ENCODE measurements around the gene MMP17.

Gene MMP17

DNA sequence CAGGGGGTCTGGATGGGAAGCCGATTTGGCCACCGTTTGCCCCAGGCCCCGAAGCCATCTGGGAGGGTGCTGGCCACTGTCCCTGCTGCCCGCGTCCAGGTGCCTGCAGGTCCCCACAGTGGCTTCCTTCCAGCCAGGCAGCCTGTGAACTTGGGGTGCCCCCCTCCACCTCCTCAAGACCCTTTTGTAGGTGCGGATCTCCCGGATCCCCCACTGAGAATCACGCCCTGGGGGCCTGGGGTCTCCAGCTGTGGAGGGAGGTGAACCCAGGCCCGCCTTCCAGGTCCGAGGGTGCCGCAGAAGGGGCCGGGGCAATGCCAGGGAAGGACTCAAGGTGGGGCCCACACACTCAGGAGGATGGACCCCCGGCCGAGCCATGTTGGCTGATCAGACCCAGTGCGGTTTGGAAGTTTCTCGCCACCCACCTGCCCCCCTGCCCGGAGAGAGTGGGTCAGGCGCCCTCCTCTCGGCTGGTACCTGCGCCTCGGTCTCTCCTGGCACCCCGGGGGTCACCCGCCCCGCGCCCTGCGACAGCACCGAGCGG lies 1.7 kb downstream of the MMP17 start:
- DNase-seq: no peak

DNA sequence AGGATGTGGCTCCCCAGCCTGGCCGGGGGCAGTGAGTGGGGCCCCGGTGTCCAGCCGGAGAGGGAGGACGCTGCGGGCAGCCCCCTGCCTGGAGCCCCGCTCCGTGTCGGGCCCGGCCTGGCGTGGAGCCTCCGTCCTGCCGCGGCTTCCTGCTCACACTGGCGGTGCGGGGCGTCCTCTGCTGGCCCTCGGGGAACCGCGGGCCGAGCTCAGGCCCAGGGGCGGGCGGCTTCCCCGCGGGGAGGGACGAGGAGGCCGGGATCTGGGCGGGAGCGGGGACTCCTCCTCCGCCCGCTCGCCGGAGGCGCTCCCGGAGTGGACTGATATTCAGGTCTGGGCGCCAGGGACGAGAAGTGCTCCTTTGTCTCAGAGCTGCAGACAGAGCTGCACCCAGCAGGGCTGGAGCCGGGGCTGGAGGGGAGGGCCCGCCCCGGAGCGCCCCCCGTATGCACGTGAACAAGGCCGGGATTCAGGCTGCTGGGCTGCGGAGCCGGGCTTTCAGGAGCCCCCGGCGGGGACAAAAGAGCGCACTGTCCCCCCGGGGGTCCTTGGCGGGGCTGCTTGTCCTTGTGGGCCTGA lies 2.2 kb downstream of the MMP17 start:
- DNase-seq: peak in 53 of 56 donors; percentile 29 to 92 (median 70)

DNA sequence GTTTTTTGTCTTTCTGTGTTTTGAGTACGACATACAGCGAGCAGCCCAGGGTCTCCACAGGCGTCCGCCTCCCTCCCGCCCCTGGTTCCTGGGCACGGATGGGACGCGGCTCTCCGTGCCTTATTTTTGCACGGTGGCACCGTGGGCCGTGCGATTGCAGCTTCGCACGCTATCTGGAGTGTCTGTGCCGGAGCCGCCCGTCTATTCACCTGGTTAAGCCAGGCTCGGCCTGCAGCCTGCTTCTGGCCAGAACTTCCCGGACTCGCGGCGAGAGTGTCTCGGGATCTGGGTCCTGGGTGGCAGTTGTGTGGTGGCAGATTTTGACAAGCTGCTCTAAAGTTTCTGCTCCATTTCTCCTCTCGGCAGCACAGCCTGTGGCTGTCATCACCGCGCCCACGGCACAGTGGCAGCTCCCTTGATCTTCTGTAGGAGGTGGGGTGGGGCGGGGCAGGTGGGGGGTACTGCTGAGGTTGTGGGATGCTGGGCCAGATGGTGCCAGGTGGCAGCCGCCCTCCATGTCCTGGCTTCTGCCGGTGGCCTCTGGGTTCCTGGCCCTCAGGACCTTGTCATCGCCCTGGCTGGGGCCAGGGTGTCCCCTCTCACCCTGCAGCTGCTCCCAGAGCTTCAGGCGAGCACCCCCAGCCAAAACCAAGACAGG lies 2.9 kb downstream of the MMP17 start:
- peak in 9 of 56 donors; percentile 31 to 61 (median 54) for DNase-seq

DNA sequence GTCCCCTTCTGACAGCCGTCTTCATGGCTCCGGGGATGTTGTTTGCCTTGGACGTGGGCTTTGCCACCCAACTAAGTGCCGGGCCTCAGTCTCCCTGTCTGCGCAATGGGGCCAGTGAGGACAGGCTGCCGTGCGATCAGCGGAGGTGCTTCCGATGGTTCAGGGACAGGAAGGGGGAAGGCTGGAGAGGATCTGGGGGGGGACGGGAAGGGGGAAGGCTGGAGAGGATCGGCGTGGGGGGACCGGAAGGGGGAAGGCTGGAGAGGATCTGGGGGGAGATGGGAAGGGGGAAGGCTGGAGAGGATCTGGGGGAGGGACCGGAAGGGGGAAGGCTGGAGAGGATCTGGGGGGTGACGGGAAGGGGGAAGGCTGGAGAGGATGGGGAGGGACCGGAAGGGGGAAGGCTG lies 3.4 kb downstream of the MMP17 start:
- peak in 24 of 56 donors; percentile 15 to 71 (median 48) for DNase-seq

DNA sequence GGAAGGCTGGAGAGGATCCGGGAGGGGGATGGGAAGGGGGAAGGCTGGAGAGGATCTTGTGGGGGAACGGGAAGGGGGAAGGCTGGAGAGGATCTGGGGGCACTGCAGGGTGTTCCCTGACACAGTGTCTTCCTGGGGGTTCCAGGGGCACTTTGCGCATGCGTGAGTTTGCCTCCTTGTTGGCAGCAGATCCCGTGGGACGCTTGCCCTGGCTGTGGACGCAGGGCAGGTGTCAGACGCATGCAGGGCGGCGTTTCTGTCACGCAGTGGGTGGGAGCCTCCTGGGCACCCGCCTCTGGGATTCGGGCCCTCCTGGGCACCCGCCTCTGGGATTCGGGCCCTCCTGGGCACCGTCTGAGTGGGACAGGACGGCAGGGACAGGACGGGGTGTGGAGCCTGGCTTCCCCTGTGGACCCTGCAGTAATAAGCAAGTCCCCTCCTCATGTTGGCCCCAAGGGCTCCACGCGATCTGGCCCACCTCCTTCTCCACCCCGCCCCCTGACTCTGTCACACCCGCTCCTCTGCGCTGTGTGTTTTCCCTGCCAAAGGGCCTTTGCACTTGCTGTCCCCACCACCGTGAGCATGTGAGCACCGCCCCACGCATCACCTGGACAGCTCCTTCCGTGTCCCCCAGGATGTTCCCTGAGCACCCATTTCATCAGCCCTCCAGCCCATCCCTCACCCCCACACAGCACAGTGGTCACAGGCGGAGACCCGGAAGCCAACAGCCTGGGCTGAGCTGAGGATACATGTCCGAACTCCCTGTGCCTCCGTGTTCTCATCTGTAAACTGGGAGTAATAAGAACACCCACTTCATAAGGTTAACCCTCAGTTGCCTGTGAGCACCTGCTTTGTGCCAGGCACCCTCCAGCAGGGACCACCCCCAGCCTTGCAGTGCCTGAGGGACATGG lies 4.4 kb downstream of the MMP17 start:
- DNase-seq: peak in 29 of 56 donors; percentile 19 to 73 (median 51)

DNA sequence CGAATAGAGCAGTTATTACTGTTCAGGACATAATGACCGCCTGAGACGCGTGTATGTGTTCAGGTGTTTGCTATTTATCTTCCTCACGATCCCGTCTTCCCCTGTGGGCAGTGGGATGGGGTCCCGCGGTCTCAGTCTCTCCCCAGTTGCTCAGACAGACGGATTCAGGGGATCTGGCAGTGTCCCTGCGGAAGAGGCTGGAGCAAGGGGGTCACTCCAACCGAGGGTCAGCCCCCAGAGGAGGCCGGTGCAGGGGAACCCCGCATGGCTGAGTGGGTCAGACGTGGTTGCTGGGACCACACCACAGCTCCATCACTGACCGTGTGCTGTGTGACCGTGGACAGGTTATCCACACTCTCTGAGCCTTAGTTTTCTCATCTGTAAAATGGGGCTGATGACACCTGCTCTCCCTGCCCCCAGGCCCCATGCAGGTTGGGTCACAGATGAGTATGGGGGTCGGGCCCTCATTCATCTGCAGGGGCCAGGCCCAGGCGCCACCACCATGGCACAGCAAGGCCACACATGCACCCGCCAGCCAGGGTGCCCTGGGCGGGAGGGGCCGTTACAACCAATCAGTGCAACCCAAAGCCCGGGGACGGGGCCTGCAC lies 5.2 kb downstream of the MMP17 start:
- DNase-seq: no peak

DNA sequence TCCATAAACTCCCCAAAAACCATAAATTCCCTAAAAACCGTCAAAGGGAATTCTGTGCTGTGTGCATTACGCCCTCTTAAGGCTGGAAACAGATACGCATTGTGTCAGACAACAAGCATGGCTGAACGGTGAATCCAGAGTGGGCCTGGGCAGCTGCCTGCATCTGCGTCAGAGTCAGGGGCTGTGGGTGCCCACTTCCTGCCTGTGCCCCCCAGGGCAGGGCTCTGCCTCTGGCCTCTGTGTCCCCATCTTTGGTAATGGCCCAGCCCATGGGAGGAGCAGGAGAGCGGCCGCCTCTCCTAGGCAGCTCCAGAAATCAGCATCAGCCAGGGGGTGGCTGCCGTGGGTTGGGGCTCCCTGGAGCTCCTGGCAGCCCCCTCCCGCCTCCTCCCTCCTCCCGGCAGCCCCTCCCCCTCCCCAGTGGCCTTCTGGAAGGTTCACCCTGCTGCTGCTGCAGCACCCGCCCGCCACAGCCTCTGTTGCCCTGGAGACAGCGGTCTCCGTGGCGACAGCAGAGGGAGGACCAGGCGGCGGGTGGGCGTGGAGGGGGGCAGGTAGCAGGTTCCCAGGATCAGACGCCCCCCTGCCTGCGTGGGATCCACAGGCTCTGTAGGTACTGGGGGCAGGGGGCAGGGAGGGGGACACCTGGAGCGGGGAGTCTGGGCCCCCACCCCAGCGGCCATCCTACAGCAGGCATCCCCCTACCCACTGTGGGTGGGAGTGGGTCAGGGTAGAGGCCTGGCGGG lies 5.9 kb downstream of the MMP17 start:
- peak in 24 of 56 donors; percentile 28 to 82 (median 54) for DNase-seq

DNA sequence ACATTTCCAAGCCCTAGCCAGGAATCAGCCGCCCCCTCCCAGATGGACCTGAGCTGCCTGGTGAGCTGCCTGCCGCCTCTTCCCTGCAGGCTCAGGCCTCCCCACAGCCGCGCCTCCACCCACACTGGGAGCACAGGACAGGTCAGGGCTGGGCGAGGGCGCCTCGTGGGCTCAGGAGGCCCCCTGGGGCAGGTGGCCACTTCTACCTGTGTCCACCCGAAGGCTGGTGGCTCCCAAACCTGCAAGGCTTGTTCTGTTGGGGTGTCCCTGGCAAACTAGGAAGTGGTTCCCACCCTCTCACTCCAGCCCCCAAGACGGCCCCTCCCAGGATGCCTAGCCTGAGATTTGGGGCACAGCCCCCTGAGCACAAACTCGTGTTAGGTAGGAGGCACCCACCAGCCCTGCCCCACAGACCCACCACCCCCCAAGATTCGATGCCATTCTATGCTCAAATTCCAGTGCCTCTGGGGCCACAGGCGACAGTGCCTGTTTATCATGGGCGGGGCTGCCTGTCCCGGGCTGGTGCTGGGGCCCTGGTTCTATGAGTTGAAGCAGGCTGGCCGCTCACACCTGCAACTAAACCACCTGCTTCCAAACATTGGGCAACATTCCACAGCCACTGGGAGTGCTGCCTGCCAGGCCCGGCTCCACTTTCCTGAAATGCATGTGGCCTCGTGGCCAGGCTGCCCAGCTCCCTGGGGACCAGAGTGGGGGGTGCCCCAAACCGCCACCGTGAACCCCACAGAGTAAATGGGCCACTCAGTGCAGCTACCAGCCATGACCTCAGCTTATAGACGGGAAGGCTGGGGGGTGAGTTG lies 6.8 kb downstream of the MMP17 start:
- DNase-seq: no peak

DNA sequence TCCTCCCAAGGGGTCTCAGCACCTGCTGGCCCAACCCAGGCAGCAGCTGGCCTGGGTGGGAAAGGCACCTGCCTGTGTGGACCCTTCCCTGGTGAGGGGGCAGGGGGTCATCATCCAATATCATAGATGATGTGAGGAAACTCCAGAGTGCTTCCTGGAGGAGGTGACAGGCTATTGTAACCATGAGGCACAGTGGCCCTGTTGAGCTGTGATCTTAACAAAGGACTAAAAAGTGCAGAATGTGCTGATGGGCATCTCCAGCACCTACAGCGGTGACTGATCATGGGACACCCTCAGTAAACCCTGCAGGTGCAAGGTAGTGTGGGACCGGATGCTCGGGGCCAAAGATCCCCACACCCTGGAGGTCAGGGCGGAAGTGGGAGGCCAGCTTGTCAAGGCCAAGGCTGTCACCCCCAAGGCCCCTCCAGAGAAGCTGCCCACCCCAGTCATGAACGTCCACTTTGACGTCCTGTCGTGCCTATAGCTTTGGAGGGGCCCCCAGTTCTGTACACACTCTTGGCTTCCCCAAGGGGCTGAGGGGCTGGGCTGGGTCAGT lies 7.5 kb downstream of the MMP17 start:
- no peak for DNase-seq

DNA sequence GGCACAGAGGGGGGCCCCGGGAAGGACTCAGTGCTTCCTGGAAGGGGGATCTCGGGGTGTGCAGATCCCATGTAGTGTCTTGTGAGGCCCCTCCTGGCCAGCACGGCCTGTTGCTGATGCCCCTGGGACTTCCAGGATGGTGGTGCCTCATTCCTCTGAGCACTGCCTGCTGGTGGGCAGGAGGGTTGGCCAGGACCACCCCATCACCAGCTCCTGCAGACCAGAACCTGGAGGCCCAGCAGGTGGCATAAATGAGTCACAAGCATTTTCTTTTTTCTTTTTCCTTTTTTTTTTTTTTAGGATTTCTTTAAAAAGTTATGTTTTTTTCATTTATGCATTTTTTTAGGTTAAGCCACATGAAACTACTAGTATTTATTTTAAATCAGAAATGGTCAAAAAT lies 8.0 kb downstream of the MMP17 start:
- no peak for DNase-seq

DNA sequence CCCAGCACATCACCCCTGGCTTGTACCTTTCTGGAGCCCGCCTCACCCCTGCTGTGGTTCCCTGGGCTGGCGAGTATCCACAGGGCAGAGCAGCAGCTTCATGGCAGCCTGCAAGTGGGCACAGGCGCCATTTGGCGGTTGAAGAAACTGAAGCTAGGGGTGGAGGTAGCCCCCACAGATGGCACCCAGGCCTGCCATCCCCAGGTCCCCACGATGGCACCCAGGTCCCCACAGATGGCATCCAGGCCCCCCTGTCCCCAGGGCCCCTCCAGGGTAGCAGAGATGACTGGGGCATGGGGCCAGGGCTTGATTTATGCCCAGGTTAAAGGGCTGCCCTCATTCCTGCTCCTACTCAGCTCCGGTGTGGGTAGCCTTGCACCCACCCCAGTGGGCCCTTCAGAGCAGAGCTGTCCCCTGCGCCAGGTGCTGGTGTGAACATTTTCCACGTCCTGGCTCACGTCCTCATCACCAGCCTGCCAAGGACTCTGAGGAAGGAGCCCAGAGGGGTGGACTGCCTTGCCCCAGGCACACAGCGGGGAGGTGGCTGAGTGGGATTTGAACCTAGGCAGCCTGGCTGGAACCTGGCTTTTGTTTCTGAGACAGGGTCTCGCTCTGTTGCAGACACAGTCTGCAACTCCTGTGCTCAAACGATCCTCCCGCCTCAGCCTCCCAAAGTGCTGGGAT lies 8.7 kb downstream of the MMP17 start:
- DNase-seq: no peak

DNA sequence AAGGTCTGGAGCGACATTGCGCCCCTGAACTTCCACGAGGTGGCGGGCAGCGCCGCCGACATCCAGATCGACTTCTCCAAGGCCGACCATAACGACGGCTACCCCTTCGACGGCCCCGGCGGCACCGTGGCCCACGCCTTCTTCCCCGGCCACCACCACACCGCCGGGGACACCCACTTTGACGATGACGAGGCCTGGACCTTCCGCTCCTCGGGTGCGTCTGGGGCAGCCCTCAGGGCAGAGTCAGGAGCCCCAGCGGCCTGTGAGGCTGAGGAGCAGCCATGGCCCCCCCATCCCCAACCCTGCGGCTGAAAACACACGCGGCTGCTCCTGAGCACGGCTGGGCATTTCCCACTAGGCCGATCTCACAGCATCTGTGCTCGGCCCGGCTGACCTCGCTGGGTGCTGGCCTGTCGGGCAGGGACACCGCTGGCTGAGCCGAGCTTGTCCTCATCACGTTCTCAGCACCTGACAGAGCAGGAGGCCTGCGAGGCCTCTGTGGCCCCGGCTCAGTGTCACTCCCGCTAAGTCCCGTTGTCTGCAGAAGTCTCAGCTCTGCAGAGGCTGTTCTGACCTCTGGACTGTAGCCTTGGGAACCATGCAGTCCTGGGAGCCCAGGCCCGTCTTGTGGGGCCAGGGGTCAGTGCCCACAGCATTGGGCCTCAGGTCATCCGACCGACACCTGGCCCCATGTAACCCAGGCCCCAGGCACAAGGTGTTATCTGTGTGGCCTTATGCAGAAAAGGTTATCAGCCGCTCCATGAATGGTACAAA lies 12.6 kb downstream of the MMP17 start:
- no peak for DNase-seq

DNA sequence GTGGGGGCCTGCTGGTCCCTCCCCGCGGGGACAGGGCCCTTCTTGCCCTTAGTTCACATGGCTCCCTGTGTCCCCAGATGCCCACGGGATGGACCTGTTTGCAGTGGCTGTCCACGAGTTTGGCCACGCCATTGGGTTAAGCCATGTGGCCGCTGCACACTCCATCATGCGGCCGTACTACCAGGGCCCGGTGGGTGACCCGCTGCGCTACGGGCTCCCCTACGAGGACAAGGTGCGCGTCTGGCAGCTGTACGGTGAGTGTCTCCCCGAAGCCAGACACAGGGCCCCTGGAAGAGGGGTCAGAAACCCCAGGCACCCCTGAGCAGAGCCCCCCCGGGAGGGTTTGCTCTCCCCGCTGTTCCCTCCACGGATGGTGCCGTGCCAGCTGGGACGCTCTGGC lies 13.4 kb downstream of the MMP17 start:
- DNase-seq: no peak

DNA sequence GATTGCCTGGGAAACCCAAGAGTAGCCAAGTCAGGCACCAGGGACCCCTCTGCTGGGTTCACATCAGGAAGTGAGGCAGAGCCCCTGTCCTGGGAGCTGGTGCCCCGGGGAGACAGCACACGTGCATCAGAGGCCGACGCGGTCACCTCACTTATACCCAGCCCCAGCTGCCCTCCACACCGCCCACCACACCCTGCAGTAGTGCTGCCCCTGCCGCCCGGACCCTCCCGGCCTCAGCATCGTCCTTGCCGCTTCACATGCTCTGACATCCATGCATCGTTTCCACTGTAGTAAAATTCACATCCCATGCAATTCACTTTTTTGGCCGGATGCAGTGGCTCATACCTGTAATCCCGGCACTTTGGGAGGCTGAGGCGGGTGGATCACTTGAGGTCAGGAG lies 14.0 kb downstream of the MMP17 start:
- no peak for DNase-seq

DNA sequence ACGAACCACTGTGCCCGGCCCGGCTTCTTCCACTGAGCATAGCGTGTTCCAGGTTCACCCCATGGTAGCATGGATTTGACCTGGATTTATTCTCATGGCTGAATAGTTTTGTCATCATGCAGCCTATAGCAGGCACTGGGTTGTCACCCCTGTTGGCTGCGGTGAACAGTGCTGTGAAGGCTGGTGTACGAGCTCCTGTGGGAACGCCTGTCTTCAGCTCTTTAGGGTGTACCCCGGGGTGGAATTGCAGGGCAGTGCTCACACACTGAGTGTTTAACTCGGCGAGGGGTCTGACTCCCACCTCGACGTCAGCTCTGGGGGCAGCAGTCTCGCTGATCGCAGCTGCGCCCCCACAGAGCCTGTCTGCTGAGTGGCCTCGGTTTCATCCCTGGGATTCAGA lies 15.3 kb downstream of the MMP17 start:
- DNase-seq: no peak

DNA sequence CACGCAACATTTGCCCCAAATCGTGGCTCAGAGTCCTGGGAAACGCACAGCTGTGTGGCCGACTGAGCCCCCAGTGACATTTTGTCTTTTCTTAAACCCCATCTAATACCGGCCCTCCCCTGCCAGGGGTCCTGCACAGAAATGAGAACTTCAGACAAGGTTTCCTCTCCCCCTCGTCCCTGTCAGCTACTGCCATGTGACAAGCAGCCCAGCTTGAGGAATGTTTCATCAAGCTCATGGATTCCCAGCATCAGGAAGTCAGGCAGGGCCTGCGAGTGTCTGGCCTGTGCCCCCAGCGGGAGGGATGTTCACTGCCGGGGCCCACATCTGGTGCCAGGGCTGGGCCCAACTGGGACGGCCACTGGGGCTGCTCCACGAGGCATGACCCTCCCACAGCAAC lies 15.9 kb downstream of the MMP17 start:
- DNase-seq: no peak

DNA sequence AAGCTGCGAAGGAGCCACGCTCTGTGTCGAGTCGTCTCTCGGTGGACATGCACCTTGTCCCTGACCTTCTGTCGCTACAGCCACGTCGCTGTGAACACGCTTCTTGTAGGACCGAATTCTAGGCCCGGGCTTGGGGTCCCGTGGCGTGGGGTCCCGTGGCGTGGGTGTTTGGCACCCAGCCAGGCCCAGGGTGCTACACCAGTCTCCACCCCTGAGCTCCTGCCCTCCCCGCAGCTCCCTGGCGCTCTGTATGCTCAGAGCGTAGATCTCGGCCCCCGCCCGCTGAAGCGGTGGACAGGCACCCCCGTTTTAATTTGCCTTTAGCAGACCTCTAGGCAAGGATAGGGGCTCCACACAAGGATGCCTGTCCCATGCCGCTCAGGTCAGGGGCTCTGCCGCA lies 16.5 kb downstream of the MMP17 start:
- no peak for DNase-seq

DNA sequence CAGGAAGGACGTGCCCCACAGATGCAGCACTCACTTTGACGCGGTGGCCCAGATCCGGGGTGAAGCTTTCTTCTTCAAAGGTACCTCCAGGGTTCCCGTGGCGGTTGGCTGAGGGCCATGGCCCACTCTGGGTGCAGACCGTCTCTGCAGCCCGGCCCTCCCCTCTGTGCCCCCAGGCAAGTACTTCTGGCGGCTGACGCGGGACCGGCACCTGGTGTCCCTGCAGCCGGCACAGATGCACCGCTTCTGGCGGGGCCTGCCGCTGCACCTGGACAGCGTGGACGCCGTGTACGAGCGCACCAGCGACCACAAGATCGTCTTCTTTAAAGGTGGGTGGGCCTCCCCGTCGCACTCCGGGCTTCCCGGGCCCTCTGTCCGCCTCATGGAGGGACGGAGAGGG lies 16.9 kb downstream of the MMP17 start:
- DNase-seq: no peak
